Measurements from ENCODE around the gene GGT6.

DNA sequence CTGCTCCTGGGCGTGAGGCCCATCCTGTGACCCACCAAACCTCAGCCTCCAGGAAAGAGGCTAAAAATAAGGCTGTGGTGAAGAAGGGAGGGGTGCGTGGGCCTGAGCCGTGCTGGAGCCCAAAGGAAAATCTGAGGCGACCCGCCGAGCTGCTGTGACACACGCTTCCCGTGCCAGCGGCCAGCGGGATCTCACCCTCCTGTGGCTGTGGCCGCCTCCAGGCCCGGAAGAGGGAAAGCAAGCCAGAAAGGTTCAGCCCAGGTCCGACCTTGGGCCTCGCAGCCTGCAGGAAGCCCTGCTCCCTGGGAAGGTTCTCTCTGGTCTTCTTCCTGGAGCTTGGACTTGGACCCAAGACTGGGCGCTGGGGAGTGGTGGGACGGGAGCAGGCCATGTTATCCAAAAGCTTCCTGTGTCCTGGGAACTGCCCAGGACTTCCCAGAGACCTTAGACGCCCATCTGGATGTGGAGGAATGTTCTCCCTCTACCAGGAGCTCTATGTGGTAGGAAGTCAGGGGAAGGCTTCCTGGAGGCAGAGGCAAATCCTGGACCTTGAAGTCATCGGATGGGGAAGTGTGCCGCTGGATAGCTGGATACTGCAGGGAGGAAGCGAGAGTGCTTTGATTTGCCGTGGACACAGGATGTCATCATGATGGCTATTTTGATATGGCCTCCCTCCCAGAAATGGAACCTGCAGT is 50.3 kb downstream of the GGT6 start:
- TF ChIP-seq, protein P1, sequence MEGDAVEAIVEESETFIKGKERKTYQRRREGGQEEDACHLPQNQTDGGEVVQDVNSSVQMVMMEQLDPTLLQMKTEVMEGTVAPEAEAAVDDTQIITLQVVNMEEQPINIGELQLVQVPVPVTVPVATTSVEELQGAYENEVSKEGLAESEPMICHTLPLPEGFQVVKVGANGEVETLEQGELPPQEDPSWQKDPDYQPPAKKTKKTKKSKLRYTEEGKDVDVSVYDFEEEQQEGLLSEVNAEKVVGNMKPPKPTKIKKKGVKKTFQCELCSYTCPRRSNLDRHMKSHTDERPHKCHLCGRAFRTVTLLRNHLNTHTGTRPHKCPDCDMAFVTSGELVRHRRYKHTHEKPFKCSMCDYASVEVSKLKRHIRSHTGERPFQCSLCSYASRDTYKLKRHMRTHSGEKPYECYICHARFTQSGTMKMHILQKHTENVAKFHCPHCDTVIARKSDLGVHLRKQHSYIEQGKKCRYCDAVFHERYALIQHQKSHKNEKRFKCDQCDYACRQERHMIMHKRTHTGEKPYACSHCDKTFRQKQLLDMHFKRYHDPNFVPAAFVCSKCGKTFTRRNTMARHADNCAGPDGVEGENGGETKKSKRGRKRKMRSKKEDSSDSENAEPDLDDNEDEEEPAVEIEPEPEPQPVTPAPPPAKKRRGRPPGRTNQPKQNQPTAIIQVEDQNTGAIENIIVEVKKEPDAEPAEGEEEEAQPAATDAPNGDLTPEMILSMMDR (IDR thresholded peaks at IDR 0.05), result no peak
- TF ChIP-seq POLR2A (IDR thresholded peaks at IDR 0.05), result no peak

Data from Peyer's patch (tissue), 4 donors.